CD14-positive monocyte (primary cell): ENCODE data around the gene SLC7A5. TPM values are rescaled to one million over a fixed set of nuclear protein-coding genes. Genes with fewer than 3 reads are reported as not detected.
"Not testable (repeated sequence)": the region's sequence is repeated elsewhere in the genome, so short reads cannot be mapped to it uniquely, and the experiment has no call there.

Source experiments
- DNase-seq, 3 donors: peaks; one replicate each; pipeline ENCODE4 v3.0.0-alpha.2; 2011 to 2022
- H2AFZ ChIP-seq: 2 replicates; pipeline ENCODE4 v1.6.0; 2012; ENCODE audit warnings: mild to moderate bottlenecking, low read depth, low read length, inconsistent platforms; ENCODE audit not compliant: insufficient read depth, poor library complexity, severe bottlenecking
- H3K27ac ChIP-seq, 2 donors: 1 replicate in 1 of 2; 2 replicates in 1 of 2; pipeline ENCODE4 v1.5.1; 2012 to 2013; ENCODE audit warnings: low read length in 2 of 2, control low read depth in 1 of 2, inconsistent platforms in 1 of 2, low read depth in 1 of 2, mild to moderate bottlenecking in 1 of 2
- H3K27me3 ChIP-seq, 2 donors: one replicate each; pipeline versions ENCODE4 v1.6.0 to v1.6.1; 2011 to 2013; ENCODE audit warnings: low read length in 2 of 2; ENCODE audit not compliant: control insufficient read depth in 2 of 2, insufficient read depth in 2 of 2
- H3K36me3 ChIP-seq, 2 donors: replicated peaks in 1 of 2; 1 replicate in 1 of 2; 2 replicates in 1 of 2; pipeline versions ENCODE4 v1.5.1 to v1.6.1; 2012 to 2013; ENCODE audit warnings: low read length in 2 of 2, control low read depth in 1 of 2, inconsistent platforms in 1 of 2, mild to moderate bottlenecking in 1 of 2; ENCODE audit not compliant: insufficient read depth in 2 of 2, control insufficient read depth in 1 of 2
- H3K4me1 ChIP-seq, 2 donors: 1 replicate in 1 of 2; 2 replicates in 1 of 2; pipeline versions ENCODE4 v1.5.1 to v1.6.1; 2012 to 2013; ENCODE audit warnings: low read length in 2 of 2, control low read depth in 1 of 2, inconsistent platforms in 1 of 2, mild to moderate bottlenecking in 1 of 2, moderate library complexity in 1 of 2; ENCODE audit not compliant: insufficient read depth in 2 of 2, control insufficient read depth in 1 of 2
- H3K4me2 ChIP-seq: replicated peaks from 2 replicates; pipeline ENCODE3; 2012; ENCODE audit warnings: low read length, moderate library complexity, mild to moderate bottlenecking; ENCODE audit not compliant: poor library complexity, severe bottlenecking; ENCODE audit errors: extremely low read depth
- H3K4me3 ChIP-seq, 3 experiments: fragments of 200-600 bp in 1 of 3; sonication (generic) in 1 of 3; replicated peaks in 1 of 3; 1 replicate in 2 of 3; 2 replicates in 1 of 3; pipeline ENCODE4 v1.5.1; 2011 to 2013; ENCODE audit warnings: low read length in 3 of 3, mild to moderate bottlenecking in 3 of 3, control low read depth in 2 of 3, low read depth in 2 of 3, inconsistent platforms in 1 of 3, moderate library complexity in 1 of 3
- H3K79me2 ChIP-seq: 2 replicates; pipeline ENCODE4 v1.6.0; 2012; ENCODE audit warnings: mild to moderate bottlenecking, control low read depth, inconsistent platforms, low read length, moderate library complexity; ENCODE audit not compliant: insufficient read depth
- H3K9ac ChIP-seq: 2 replicates; pipeline ENCODE4 v1.6.0; 2017; ENCODE audit warnings: low read length, mild to moderate bottlenecking; ENCODE audit not compliant: insufficient read depth, poor library complexity, severe bottlenecking
- H3K9me3 ChIP-seq, 2 donors: replicated peaks in 1 of 2; 1 replicate in 1 of 2; 2 replicates in 1 of 2; pipeline versions ENCODE4 v1.5.1 to v1.6.1; 2012 to 2013; ENCODE audit warnings: low read length in 2 of 2, control low read depth in 1 of 2; ENCODE audit not compliant: control insufficient read depth in 1 of 2, insufficient read depth in 1 of 2
- H4K20me1 ChIP-seq: 2 replicates; pipeline ENCODE4 v1.6.0; 2012; ENCODE audit warnings: mild to moderate bottlenecking, low read length, control low read depth, moderate library complexity; ENCODE audit not compliant: insufficient read depth
- H3K27ac Mint-ChIP-seq, 7 donors: one replicate each; pipeline ENCODE4 v1.8.0; 2020; ENCODE audit warnings: mild to moderate bottlenecking in 7 of 7, mixed read lengths in 7 of 7, moderate library complexity in 6 of 7, inconsistent platforms in 2 of 7
- H3K27me3 Mint-ChIP-seq, 3 donors: one replicate each; pipeline ENCODE4 v1.8.0; 2021 to 2022; ENCODE audit warnings: low read depth in 3 of 3, mild to moderate bottlenecking in 3 of 3, mixed read lengths in 3 of 3, moderate library complexity in 3 of 3, inconsistent platforms in 1 of 3
- H3K36me3 Mint-ChIP-seq, 2 donors: one replicate each; pipeline ENCODE4 v1.8.0; 2020; ENCODE audit warnings: mixed read lengths in 2 of 2, inconsistent platforms in 1 of 2, mild to moderate bottlenecking in 1 of 2
- H3K4me1 Mint-ChIP-seq: one replicate; pipeline ENCODE4 v1.8.0; 2020; ENCODE audit warnings: mild to moderate bottlenecking, mixed read lengths
- H3K4me3 Mint-ChIP-seq, 2 donors: one replicate each; pipeline ENCODE4 v1.8.0; 2020; ENCODE audit warnings: mild to moderate bottlenecking in 2 of 2, mixed read lengths in 2 of 2, moderate library complexity in 1 of 2
- H3K9me3 Mint-ChIP-seq, 7 donors: one replicate each; pipeline ENCODE4 v1.8.0; 2020 to 2022; ENCODE audit warnings: mixed read lengths in 7 of 7, mild to moderate bottlenecking in 6 of 7, moderate library complexity in 6 of 7, inconsistent platforms in 2 of 7
- CTCF ChIP-seq: fragments of 200-600 bp; IDR thresholded peaks from one replicate; pipeline ENCODE4 v1.8.0; 2022; ENCODE audit warnings: antibody characterized with exemption, mild to moderate bottlenecking
- WGBS: methylation state at CpG from one replicate; pipeline ENCODE4 v1.1.5; 2013; ENCODE audit warnings: missing lambda C conversion rate; ENCODE audit not compliant: insufficient coverage; 5-methylcytosine and 5-hydroxymethylcytosine counted together
- intact Hi-C, 2 donors: fragments of 100-400 bp; cut with micrococcal nuclease; formaldehyde crosslinking; loops; one replicate each; pipeline versions ENCODE4 v1.15.0 to v1.15.1; 2023
- polyA plus RNA-seq, 3 donors: library from polyadenylated mRNA; depleted of rRNA in 1 of 3; unstranded in 2 of 3; stranded (reverse) in 1 of 3; fragments of 300-500 nt in 2 of 3; fragments of >200 nt in 1 of 3; fragmentation: Illumina TruSeq in 2 of 3; gene quantifications; 1 replicate in 2 of 3; 2 replicates in 1 of 3; pipeline ENCODE4 v1.2.3, GENCODE V29; 2012 to 2021

Gene SLC7A5
- polyA plus RNA-seq, 3 donors = 0.40 to 5.8 (median 1.1) TPM

DNA sequence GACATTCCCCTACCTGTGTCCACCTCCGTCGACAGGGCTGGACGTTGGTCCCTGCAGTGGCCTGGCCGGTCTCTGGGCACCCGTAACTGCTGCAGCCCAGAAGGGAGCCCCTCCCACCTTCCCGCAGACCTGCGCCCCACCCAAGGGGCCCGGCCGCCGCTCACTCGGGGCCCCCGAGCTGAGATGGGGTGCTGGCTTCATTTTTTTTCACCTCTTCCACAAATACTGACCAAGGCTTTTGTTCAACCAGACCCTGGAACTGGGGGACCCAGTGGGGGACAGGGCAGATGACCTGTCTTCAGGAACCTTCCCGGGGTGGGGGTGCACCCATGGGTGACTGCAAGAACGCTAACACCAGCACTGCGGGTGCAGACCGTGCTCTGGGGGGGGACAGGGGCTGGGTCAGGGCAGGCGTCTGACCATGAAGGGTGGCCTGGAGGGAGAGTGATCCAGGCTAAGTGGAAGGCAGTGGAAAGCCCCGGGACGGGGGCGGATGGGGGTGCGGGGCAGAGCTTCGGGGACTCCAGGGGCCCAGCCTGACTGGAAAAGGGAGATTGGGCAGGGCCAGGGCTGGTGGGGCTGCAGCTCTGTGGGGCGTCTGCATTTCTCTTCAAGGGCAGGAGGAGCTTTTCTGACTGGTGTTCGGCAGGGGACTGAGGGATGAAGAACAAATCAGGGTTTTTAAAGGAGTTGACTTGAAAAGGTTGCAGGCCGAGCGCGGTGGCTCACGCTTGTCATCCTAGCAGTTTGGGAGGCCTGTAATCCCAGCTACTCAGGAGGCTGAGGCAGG, 42.3 kb downstream of the SLC7A5 start:
- Histone ChIP-seq H3K79me2 (no peaks in the 10 kb centered on the region), H3K4me1 (no peaks in the 10 kb centered on the region), H3K27ac (no peak overlapping the region), H3K4me3 (no peak overlapping the region), H3K9ac (no peak overlapping the region), H3K4me2 (no peak overlapping the region), H3K27me3 (no peaks in the 10 kb centered on the region), H3K9me3 (no peaks in the 10 kb centered on the region), H4K20me1 (no peaks in the 10 kb centered on the region), H3K36me3 (no peaks in the 10 kb centered on the region), H2AFZ (no peak overlapping the region)
- Mint-ChIP-seq H3K4me1 (no peaks in the 10 kb centered on the region), H3K36me3 (peaks cover 9 to 11% of the 10 kb centered on the region in 2 donors), H3K4me3 (no peak overlapping the region), H3K9me3 (no peaks in the 10 kb centered on the region), H3K27me3 (peaks cover 0 to 9% (median 1%) of the 10 kb centered on the region in 3 donors), H3K27ac (no peak overlapping the region)
- intact Hi-C loops = no loop called here
- 83% methylated on average over 16 of the region's 28 CpGs for whole genome bisulfite sequencing
- no peak for DNase-seq
- no peak for TF ChIP-seq CTCF

- H3K4me1 Mint-ChIP-seq, intact Hi-C loops, H3K4me1 ChIP-seq, H3K4me3 Mint-ChIP-seq, H3K4me2 ChIP-seq, H4K20me1 ChIP-seq, H3K27me3 Mint-ChIP-seq, H3K79me2 ChIP-seq, H3K9me3 ChIP-seq, H3K27ac ChIP-seq, H2AFZ ChIP-seq, H3K27ac Mint-ChIP-seq, H3K27me3 ChIP-seq, H3K36me3 ChIP-seq, H3K9me3 Mint-ChIP-seq, H3K9ac ChIP-seq, H3K4me3 ChIP-seq, DNase-seq: not testable (repeated sequence)
- 61% methylated on average over 3 of the region's 4 CpGs for WGBS
- H3K36me3 Mint-ChIP-seq = peaks cover 9 to 11% of the 10 kb centered on the region in 2 donors
Observed at GRCh38 chr16:87826407-87826797, 42.9 kb downstream of the SLC7A5 start.

- H3K4me3 ChIP-seq, H3K36me3 Mint-ChIP-seq, H3K27me3 Mint-ChIP-seq, H3K27ac Mint-ChIP-seq, H3K4me1 ChIP-seq, H3K27me3 ChIP-seq, H3K9me3 ChIP-seq, H3K4me3 Mint-ChIP-seq, H3K9ac ChIP-seq, DNase-seq, H3K4me1 Mint-ChIP-seq, intact Hi-C loops, H3K79me2 ChIP-seq, H3K27ac ChIP-seq, H3K36me3 ChIP-seq, H3K4me2 ChIP-seq, H2AFZ ChIP-seq, H3K9me3 Mint-ChIP-seq, H4K20me1 ChIP-seq: not testable (repeated sequence)
- no CpG with 5 or more reads among the region's 5 CpGs for WGBS
Observed at GRCh38 chr16:87825842-87826120, 43.5 kb downstream of the SLC7A5 start.
